Upper lobe of left lung (tissue), 6 donors: Measurements from ENCODE around the gene CSH2. TPM values are rescaled to one million over a fixed set of nuclear protein-coding genes. Genes with fewer than 3 reads are reported as not detected.

Experiments
- ATAC-seq, 2 donors: fragments of 200-7000 bp; cut with Tn5 transposase; one replicate each; pipeline ENCODE4 v1.9.1; 2022; ENCODE audit warnings: mild to moderate bottlenecking in 2 of 2, moderate library complexity in 2 of 2; ENCODE audit not compliant: low FRiP score in 2 of 2
- DNase-seq, 2 donors: peaks; one replicate each; pipeline ENCODE4 v3.0.0-alpha.2; 2019 to 2020
- H3K27ac ChIP-seq, 4 donors: fragments of 200-600 bp; sonication (generic); one replicate each; pipeline ENCODE4 v1.5.1; 2016 to 2019
- H3K27me3 ChIP-seq, 4 donors: fragments of 200-600 bp; sonication (generic); one replicate each; pipeline ENCODE4 v1.5.1; 2017 to 2019
- H3K36me3 ChIP-seq, 4 donors: fragments of 200-600 bp; sonication (generic); one replicate each; pipeline ENCODE4 v1.5.1; 2016 to 2019
- H3K4me1 ChIP-seq, 4 donors: fragments of 200-600 bp; sonication (generic); one replicate each; pipeline ENCODE4 v1.5.1; 2018 to 2019
- H3K4me3 ChIP-seq, 4 donors: fragments of 200-600 bp; sonication (generic); one replicate each; pipeline ENCODE4 v1.5.1; 2017 to 2019; ENCODE audit warnings: mild to moderate bottlenecking in 2 of 4, moderate library complexity in 1 of 4
- H3K9me3 ChIP-seq, 4 donors: fragments of 200-600 bp; sonication (generic); one replicate each; pipeline ENCODE4 v1.5.1; 2018 to 2019
- EP300 ChIP-seq, 4 donors: sonication (generic); formaldehyde crosslinking; IDR thresholded peaks; one replicate each; pipeline ENCODE4 v1.5.1; 2017; ENCODE audit warnings: antibody characterized with exemption in 4 of 4, control low read depth in 2 of 4
- POLR2A ChIP-seq, 4 donors: fragments of 450-650 bp; IDR thresholded peaks; one replicate each; pipeline ENCODE4 v1.5.1; 2016 to 2017; ENCODE audit warnings: antibody characterized with exemption in 4 of 4, mild to moderate bottlenecking in 2 of 4
- POLR2AphosphoS5 ChIP-seq, 2 donors: sonication (generic); formaldehyde crosslinking; IDR thresholded peaks; one replicate each; pipeline ENCODE4 v1.5.1; 2017; ENCODE audit warnings: antibody characterized with exemption in 2 of 2
- small RNA-seq, 4 donors: library from RNA; depleted of rRNA; stranded (forward); fragments of <200 nt; gene quantifications; one replicate each; pipeline ENCODE3, GENCODE V24; 2016
- total RNA-seq, 6 donors: library from RNA; depleted of rRNA in 4 of 6; stranded (reverse); fragments of >200 nt in 4 of 6; gene quantifications; one replicate each; pipeline versions ENCODE4 v1.1.0 to v1.2.1, GENCODE V29; 2016 to 2021
- TF ChIP-seq, protein P1 (sequence below), 6 experiments: fragments of 450-650 bp in 4 of 6; fragments of 200-600 bp in 2 of 6; sonication (generic) in 2 of 6; IDR thresholded peaks; one replicate each; pipeline ENCODE4 v1.5.1; 2016 to 2019; ENCODE audit warnings: antibody characterized with exemption in 6 of 6
- donor health status: DM: no; HTN: no; CAD: no; lungs with moderate emphysema.
- donor health status: DM: no; HTN: yes; CAD: no; lungs with severe emphysema.

CSH2 gene
- total RNA-seq, 6 donors from 2014 or later = not detected

GRCh38 chr17:63822537-63822936 is 50.9 kb downstream of the CSH2 start:
- Histone ChIP-seq H3K9me3 (no peaks in the 10 kb centered on the region), H3K36me3 (peaks cover 39 to 81% (median 76%) of the 10 kb centered on the region in 4 donors), H3K27me3 (no peaks in the 10 kb centered on the region), H3K4me1 (peaks cover 9 to 13% (median 13%) of the 10 kb centered on the region in 4 donors), H3K27ac (no peak overlapping the region), H3K4me3 (no peak overlapping the region)
- ATAC-seq (no peak), DNase-seq (no peak)
- no peak for TF ChIP-seq POLR2AphosphoS5 (IDR thresholded peaks at IDR 0.05)
- TF ChIP-seq, protein P1, sequence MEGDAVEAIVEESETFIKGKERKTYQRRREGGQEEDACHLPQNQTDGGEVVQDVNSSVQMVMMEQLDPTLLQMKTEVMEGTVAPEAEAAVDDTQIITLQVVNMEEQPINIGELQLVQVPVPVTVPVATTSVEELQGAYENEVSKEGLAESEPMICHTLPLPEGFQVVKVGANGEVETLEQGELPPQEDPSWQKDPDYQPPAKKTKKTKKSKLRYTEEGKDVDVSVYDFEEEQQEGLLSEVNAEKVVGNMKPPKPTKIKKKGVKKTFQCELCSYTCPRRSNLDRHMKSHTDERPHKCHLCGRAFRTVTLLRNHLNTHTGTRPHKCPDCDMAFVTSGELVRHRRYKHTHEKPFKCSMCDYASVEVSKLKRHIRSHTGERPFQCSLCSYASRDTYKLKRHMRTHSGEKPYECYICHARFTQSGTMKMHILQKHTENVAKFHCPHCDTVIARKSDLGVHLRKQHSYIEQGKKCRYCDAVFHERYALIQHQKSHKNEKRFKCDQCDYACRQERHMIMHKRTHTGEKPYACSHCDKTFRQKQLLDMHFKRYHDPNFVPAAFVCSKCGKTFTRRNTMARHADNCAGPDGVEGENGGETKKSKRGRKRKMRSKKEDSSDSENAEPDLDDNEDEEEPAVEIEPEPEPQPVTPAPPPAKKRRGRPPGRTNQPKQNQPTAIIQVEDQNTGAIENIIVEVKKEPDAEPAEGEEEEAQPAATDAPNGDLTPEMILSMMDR (IDR thresholded peaks at IDR 0.05) = no peak
- TF ChIP-seq EP300 (IDR thresholded peaks at IDR 0.05) = no peak
- no peak for TF ChIP-seq POLR2A (IDR thresholded peaks at IDR 0.05)

Small RNA genes lying within 50 kb of the gene (small RNA-seq; reads per million reads assigned to genes)
- 0 reads per million in 4 donors for gene AC040958.1
- gene AC127029.1 = 0 reads per million in 4 donors
- 0 reads per million in 4 donors for gene GH1

Other genes with a start within 250 kb of the CSH2 start
- 100 to 1,000 TPM in 1 of 6 donors, 10 to 100 TPM in 5; 13.2 to 115 (median 21.6) TPM for gene LIMD2, start 173.6 kb downstream of the CSH2 start, total RNA-seq
- gene STRADA, start 131.9 kb downstream of the CSH2 start, total RNA-seq = 10 to 100 TPM; 18.7 to 60.8 (median 32.4) TPM
- gene CCDC47, start 100.1 kb downstream of the CSH2 start, total RNA-seq = 100 to 1,000 TPM in 1 of 6 donors, 10 to 100 TPM in 5; 65.9 to 118 (median 92.9) TPM
- 100 to 1,000 TPM in 2 of 6 donors, 10 to 100 TPM in 4; 76.8 to 345 (median 87.6) TPM for gene DDX42, start 99.5 kb downstream of the CSH2 start, total RNA-seq
- 100 to 1,000 TPM in 1 of 6 donors, 10 to 100 TPM in 5; 55.2 to 118 (median 88.1) TPM for gene PSMC5, start 46.2 kb downstream of the CSH2 start, total RNA-seq
- 10 to 100 TPM; 24.7 to 75.4 (median 41.8) TPM for gene FTSJ3, start 46.0 kb downstream of the CSH2 start, total RNA-seq
- gene SMARCD2, start 31.0 kb downstream of the CSH2 start, total RNA-seq = 100 to 1,000 TPM in 3 of 6 donors, 10 to 100 TPM in 3; 77.0 to 137 (median 95.7) TPM
- not detected for gene GH2, start 8.3 kb upstream of the CSH2 start, total RNA-seq
- not detected for gene CSH1, start 22.9 kb upstream of the CSH2 start, total RNA-seq
- gene CSHL1, start 37.6 kb upstream of the CSH2 start, total RNA-seq = not detected
- not detected for gene GH1, start 45.2 kb upstream of the CSH2 start, total RNA-seq
- 1 to 10 TPM in 4 of 6 donors, under 1 TPM in 1, not detected in 1; 0.91 to 6.3 (median 2.6) TPM for gene CD79B, start 58.7 kb upstream of the CSH2 start, total RNA-seq
- under 1 TPM in 3 of 6 donors, not detected in 3; under 0.01 to 0.44 (median 0.20) TPM for gene SCN4A, start 99.2 kb upstream of the CSH2 start, total RNA-seq
- gene PRR29, start 124.7 kb upstream of the CSH2 start, total RNA-seq = 10 to 100 TPM in 3 of 6 donors, 1 to 10 TPM in 2, under 1 TPM in 1; 0.97 to 30.1 (median 12.1) TPM
- gene ICAM2, start 147.0 kb upstream of the CSH2 start, total RNA-seq = 100 to 1,000 TPM in 3 of 6 donors, 10 to 100 TPM in 3; 27.2 to 114 (median 82.0) TPM